SK-N-SH treated with all-trans-retinoic acid at 6 μM for 48 hours (cell line): Measurements from ENCODE around the gene PTPRN.

Source experiments
- ATAC-seq: fragments of 200-7000 bp; cut with Tn5 transposase; 3 replicates; pipeline ENCODE4 v1.9.1; 2020; ENCODE audit warnings: mild to moderate bottlenecking, moderate library complexity
- ARNTL ChIP-seq: fragments of 450-650 bp; formaldehyde crosslinking; IDR thresholded peaks from 2 replicates; pipeline ENCODE4 v1.5.0; 2020; ENCODE audit warnings: low read depth, mild to moderate bottlenecking, moderate library complexity, borderline replicate concordance
- BACH2 ChIP-seq: fragments of 250-450 bp; sonication (Bioruptor Pico); IDR thresholded peaks from 2 replicates; pipeline ENCODE4 v1.9.0; 2021; ENCODE audit warnings: mild to moderate bottlenecking, borderline replicate concordance
- CSDC2 ChIP-seq: fragments of 250-450 bp; sonication (Bioruptor Pico); IDR thresholded peaks from 2 replicates; pipeline ENCODE4 v1.5.0; 2020; ENCODE audit warnings: mild to moderate bottlenecking, moderate library complexity
- ESRRG ChIP-seq: fragments of 250-450 bp; sonication (Bioruptor Pico); IDR thresholded peaks from 2 replicates; pipeline ENCODE4 v1.6.1; 2021; ENCODE audit warnings: mild to moderate bottlenecking
- GLIS3 ChIP-seq: fragments of 250-450 bp; sonication (Bioruptor Pico); IDR thresholded peaks from 2 replicates; pipeline ENCODE4 v1.5.0; 2020; ENCODE audit warnings: mild to moderate bottlenecking, moderate library complexity
- ISL1 ChIP-seq: fragments of 250-450 bp; sonication (Bioruptor Pico); IDR thresholded peaks from 2 replicates; pipeline ENCODE4 v2.1.2; 2022; ENCODE audit warnings: mild to moderate bottlenecking, moderate library complexity
- OSR1 ChIP-seq: fragments of 250-450 bp; sonication (Bioruptor Pico); IDR thresholded peaks from 2 replicates; pipeline ENCODE4 v1.8.0; 2022; ENCODE audit warnings: moderate library complexity, mild to moderate bottlenecking, inconsistent platforms
- PPARA ChIP-seq: fragments of 250-450 bp; sonication (Bioruptor Pico); IDR thresholded peaks from 2 replicates; pipeline ENCODE4 v1.5.0; 2020; ENCODE audit warnings: mild to moderate bottlenecking, borderline replicate concordance
- RARB ChIP-seq: fragments of 250-450 bp; sonication (Bioruptor Pico); IDR thresholded peaks from 2 replicates; pipeline ENCODE4 v1.8.0; 2021; ENCODE audit warnings: mild to moderate bottlenecking, moderate library complexity
- TCF4 ChIP-seq: fragments of 250-450 bp; sonication (Bioruptor Pico); IDR thresholded peaks from 2 replicates; pipeline ENCODE4 v1.8.0; 2021; ENCODE audit warnings: mild to moderate bottlenecking, moderate library complexity, borderline replicate concordance
- TOX ChIP-seq: fragments of 250-450 bp; sonication (Bioruptor Pico); IDR thresholded peaks from 2 replicates; pipeline ENCODE4 v1.8.0; 2021; ENCODE audit warnings: mild to moderate bottlenecking, moderate library complexity, borderline replicate concordance
- ZC3H10 ChIP-seq: fragments of 250-450 bp; sonication (Bioruptor Pico); IDR thresholded peaks from 2 replicates; pipeline ENCODE4 v1.5.1; 2021; ENCODE audit warnings: mild to moderate bottlenecking, moderate library complexity
- ZFP3 ChIP-seq: fragments of 250-450 bp; sonication (Bioruptor Pico); IDR thresholded peaks from 2 replicates; pipeline ENCODE4 v1.5.0; 2020; ENCODE audit warnings: mild to moderate bottlenecking, moderate library complexity
- ZFP30 ChIP-seq: fragments of 450-650 bp; formaldehyde crosslinking; IDR thresholded peaks from 2 replicates; pipeline ENCODE4 v1.5.0; 2022; ENCODE audit warnings: mild to moderate bottlenecking, moderate library complexity
- ZNF565 ChIP-seq: fragments of 450-650 bp; formaldehyde crosslinking; conservative IDR thresholded peaks from 2 replicates; pipeline ENCODE4 v1.5.0; 2020; ENCODE audit warnings: low read depth, mild to moderate bottlenecking, moderate library complexity
- ZNF70 ChIP-seq: fragments of 450-650 bp; formaldehyde crosslinking; IDR thresholded peaks from 2 replicates; pipeline ENCODE4 v1.5.0; 2020; ENCODE audit warnings: mild to moderate bottlenecking, moderate library complexity
- ZNF8 ChIP-seq: fragments of 450-650 bp; formaldehyde crosslinking; IDR thresholded peaks from 2 replicates; pipeline ENCODE4 v1.5.0; 2020; ENCODE audit warnings: mild to moderate bottlenecking, moderate library complexity
- TF ChIP-seq, protein P1 (sequence below): fragments of 250-450 bp; sonication (Bioruptor Pico); IDR thresholded peaks from 2 replicates; pipeline ENCODE4 v1.5.1; 2021; ENCODE audit warnings: mild to moderate bottlenecking, moderate library complexity
- TF ChIP-seq, protein P2 (sequence below): fragments of 250-450 bp; sonication (Bioruptor Pico); IDR thresholded peaks from 2 replicates; pipeline ENCODE4 v1.5.0; 2020; ENCODE audit warnings: mild to moderate bottlenecking, moderate library complexity
- TF ChIP-seq, protein P3 (sequence below): fragments of 250-450 bp; sonication (Bioruptor Pico); IDR thresholded peaks from 2 replicates; pipeline ENCODE4 v1.5.1; 2020; ENCODE audit warnings: low read depth, mild to moderate bottlenecking, moderate library complexity

PTPRN gene

DNA sequence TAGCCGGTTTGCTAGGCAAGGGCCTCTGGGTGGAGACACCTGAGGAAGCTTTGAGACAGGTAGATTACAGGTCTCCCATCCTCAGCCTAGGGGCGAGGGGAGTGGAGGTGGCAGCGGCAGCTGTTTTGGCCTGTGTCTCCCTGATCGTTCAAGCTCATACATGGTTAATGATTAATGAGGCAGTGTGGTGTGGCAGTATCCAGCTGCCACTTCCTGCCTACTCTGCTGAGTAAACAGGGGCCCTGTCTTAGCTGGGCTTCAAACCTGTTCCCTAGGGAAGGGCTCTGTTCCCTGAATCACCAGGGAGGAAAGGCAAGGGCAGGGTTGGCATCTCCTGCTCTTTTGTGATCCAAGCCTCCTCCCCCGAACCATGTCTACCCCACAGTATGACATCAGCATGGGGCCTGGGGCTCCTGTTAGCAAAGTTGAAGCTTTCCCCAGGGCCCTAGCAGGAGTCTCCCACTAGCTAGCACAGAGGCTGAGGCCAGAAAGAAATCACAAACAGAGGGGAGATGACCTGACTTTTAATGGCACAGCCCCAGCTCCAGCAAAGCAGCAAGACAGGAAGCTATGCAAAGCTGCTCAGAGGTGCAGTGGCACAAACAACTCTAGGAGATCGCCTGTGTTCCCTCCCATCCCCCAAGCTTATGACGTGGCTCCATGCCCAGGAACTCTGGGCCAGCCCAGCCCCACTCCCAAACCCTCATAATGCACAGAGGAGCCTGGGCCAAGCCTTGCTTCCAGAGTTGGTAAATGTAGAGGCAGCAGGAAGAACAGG, 59.8 kb downstream of the PTPRN start:
- no peak for TF ChIP-seq ZFP3 (CRISPR knock-in tag)
- no peak for TF ChIP-seq OSR1 (CRISPR knock-in tag)
- TF ChIP-seq, protein P1, sequence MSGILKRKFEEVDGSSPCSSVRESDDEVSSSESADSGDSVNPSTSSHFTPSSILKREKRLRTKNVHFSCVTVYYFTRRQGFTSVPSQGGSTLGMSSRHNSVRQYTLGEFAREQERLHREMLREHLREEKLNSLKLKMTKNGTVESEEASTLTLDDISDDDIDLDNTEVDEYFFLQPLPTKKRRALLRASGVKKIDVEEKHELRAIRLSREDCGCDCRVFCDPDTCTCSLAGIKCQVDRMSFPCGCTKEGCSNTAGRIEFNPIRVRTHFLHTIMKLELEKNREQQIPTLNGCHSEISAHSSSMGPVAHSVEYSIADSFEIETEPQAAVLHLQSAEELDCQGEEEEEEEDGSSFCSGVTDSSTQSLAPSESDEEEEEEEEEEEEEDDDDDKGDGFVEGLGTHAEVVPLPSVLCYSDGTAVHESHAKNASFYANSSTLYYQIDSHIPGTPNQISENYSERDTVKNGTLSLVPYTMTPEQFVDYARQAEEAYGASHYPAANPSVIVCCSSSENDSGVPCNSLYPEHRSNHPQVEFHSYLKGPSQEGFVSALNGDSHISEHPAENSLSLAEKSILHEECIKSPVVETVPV (CRISPR knock-in tag): no peak
- no peak for TF ChIP-seq ARNTL (CRISPR knock-in tag)
- ATAC-seq: peak; percentile 21

DNA sequence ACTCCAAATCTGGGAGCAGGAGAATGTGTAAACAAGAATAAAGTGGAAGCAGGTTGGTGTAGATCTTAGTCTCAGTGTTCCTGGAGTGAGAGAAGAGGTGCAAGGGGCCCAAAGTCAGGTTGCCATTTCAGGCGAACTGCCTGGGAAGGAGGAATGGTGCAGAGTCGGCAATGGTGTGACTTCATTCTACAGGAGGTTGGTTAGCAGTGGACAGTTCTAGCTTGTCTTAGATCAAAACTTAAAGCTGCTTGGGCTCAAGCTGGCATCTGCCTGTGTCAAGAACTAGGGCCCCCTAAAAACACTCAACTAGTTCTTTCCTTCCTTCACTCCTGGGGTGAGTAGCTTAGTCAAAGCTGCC, 60.4 kb downstream of the PTPRN start:
- ATAC-seq: no peak
- TF ChIP-seq ZFP30 (CRISPR knock-in tag) (no peak), RARB (CRISPR knock-in tag) (no peak), ZNF70 (CRISPR knock-in tag) (no peak), ARNTL (CRISPR knock-in tag) (no peak), ISL1 (CRISPR knock-in tag) (no peak), ZNF8 (CRISPR knock-in tag) (no peak)
- TF ChIP-seq, protein P1 (CRISPR knock-in tag): no peak
- TF ChIP-seq, protein P2, sequence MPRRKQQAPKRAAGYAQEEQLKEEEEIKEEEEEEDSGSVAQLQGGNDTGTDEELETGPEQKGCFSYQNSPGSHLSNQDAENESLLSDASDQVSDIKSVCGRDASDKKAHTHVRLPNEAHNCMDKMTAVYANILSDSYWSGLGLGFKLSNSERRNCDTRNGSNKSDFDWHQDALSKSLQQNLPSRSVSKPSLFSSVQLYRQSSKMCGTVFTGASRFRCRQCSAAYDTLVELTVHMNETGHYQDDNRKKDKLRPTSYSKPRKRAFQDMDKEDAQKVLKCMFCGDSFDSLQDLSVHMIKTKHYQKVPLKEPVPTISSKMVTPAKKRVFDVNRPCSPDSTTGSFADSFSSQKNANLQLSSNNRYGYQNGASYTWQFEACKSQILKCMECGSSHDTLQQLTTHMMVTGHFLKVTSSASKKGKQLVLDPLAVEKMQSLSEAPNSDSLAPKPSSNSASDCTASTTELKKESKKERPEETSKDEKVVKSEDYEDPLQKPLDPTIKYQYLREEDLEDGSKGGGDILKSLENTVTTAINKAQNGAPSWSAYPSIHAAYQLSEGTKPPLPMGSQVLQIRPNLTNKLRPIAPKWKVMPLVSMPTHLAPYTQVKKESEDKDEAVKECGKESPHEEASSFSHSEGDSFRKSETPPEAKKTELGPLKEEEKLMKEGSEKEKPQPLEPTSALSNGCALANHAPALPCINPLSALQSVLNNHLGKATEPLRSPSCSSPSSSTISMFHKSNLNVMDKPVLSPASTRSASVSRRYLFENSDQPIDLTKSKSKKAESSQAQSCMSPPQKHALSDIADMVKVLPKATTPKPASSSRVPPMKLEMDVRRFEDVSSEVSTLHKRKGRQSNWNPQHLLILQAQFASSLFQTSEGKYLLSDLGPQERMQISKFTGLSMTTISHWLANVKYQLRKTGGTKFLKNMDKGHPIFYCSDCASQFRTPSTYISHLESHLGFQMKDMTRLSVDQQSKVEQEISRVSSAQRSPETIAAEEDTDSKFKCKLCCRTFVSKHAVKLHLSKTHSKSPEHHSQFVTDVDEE (CRISPR knock-in tag): no peak

DNA sequence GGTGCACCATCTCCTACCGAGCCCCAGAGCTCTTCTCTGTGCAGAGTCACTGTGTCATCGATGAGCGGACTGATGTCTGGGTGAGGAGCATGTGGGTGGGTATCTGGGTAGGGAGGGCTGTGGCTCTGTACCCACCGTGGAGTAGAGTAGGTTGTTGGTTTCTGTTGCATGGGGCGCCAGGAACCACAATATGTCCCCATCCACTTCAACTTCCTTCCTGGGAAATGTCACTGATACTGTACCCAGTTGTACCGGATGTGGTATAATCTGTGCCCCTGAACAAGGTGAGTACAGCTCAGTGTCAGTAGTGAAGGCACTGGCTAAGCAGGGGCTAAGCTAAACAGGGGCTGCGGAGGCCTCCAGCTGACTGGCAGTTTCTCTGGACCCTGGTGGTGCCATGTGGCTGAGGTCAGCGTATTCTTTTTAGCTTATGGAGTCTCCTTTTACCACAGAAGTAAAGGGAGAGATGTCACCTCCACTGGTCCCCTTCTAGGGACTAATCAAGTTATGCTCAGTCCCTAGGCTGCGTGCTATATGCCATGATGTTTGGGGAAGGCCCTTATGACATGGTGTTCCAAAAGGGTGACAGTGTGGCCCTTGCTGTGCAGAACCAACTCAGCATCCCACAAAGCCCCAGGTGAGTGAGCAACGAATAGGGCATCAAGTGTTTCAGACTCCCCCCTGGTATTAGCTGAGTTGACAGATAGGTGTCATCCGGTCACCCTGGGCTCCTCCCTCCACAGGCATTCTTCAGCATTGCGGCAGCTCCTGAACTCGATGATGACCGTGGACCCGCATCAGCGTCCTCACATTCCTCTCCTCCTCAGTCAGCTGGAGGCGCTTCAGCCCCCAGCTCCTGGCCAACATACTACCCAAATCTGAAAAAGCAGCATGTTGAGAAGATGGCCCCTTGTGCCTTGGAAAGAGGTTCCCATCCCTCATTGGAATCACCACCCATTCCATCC, 61.2 kb downstream of the PTPRN start:
- TF ChIP-seq GLIS3 (CRISPR knock-in tag) (no peak), CSDC2 (CRISPR knock-in tag) (no peak), TCF4 (no peak), ZC3H10 (CRISPR knock-in tag) (no peak), BACH2 (CRISPR knock-in tag) (no peak), RARB (CRISPR knock-in tag) (no peak), ZNF8 (CRISPR knock-in tag) (no peak), PPARA (CRISPR knock-in tag) (no peak), ARNTL (CRISPR knock-in tag) (no peak), ZFP30 (CRISPR knock-in tag) (no peak), ZFP3 (CRISPR knock-in tag) (no peak), ESRRG (CRISPR knock-in tag) (no peak), ZNF565 (CRISPR knock-in tag) (no peak), TOX (no peak)
- TF ChIP-seq, protein P1 (CRISPR knock-in tag): no peak
- TF ChIP-seq, protein P3, sequence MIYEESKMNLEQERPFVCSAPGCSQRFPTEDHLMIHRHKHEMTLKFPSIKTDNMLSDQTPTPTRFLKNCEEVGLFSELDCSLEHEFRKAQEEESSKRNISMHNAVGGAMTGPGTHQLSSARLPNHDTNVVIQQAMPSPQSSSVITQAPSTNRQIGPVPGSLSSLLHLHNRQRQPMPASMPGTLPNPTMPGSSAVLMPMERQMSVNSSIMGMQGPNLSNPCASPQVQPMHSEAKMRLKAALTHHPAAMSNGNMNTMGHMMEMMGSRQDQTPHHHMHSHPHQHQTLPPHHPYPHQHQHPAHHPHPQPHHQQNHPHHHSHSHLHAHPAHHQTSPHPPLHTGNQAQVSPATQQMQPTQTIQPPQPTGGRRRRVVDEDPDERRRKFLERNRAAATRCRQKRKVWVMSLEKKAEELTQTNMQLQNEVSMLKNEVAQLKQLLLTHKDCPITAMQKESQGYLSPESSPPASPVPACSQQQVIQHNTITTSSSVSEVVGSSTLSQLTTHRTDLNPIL (CRISPR knock-in tag): no peak
- TF ChIP-seq, protein P2 (CRISPR knock-in tag): no peak
- no peak for ATAC-seq
